Activated naive CD4-positive, alpha-beta T cell treated with anti-CD3 and anti-CD28 coated beads, Interleukin-2, amount 10 ng/mL, durations not matched to agents 7 days and 5 days (primary cell): ENCODE results near the gene MAST2.
"Not testable (repeated sequence)": the region's sequence is repeated elsewhere in the genome, so short reads cannot be mapped to it uniquely, and the experiment has no call there.

Experiments used
- CTCF ChIA-PET: fragments of 350-600 bp; sonication (Branson Sonifier 250); formaldehyde crosslinking; loops from one replicate; lab custom pipeline; 2021; ENCODE audit warnings: antibody characterized with exemption; lab: Charles Lee
- DNase-seq: peaks from one replicate; pipeline ENCODE4 v3.0.0-alpha.2; 2020
- H3K27ac Mint-ChIP-seq: one replicate; pipeline ENCODE4 v1.8.0; 2021; ENCODE audit warnings: mild to moderate bottlenecking, moderate library complexity, mixed read lengths
- H3K27me3 Mint-ChIP-seq: one replicate; pipeline ENCODE4 v1.8.0; 2021; ENCODE audit warnings: mild to moderate bottlenecking, mixed read lengths
- H3K36me3 Mint-ChIP-seq: one replicate; pipeline ENCODE4 v1.8.0; 2021; ENCODE audit warnings: mixed read lengths
- H3K4me1 Mint-ChIP-seq: one replicate; pipeline ENCODE4 v1.8.0; 2021; ENCODE audit warnings: mixed read lengths
- H3K4me3 Mint-ChIP-seq: one replicate; pipeline ENCODE4 v1.8.0; 2021; ENCODE audit warnings: mild to moderate bottlenecking, moderate library complexity, mixed read lengths
- H3K9me3 Mint-ChIP-seq: one replicate; pipeline ENCODE4 v1.8.0; 2021; ENCODE audit warnings: mixed read lengths

Gene MAST2

GRCh38 chr1:45827256-45827655 is 23.8 kb downstream of the MAST2 start:
- DNase-seq: no peak
- Mint-ChIP-seq H3K27me3 (no peaks in the 10 kb centered on the region), H3K36me3 (peaks cover 14% of the 10 kb centered on the region), H3K27ac (no peak overlapping the region), H3K9me3 (no peaks in the 10 kb centered on the region), H3K4me1 (peaks cover 2% of the 10 kb centered on the region), H3K4me3 (no peak overlapping the region)
- CTCF ChIA-PET: interaction anchor here (0.6 kb wide), 2 partner anchors 113 to 268 kb away, joined by 3 read pairs; no protein-coding TSS in a partner anchor

DNA sequence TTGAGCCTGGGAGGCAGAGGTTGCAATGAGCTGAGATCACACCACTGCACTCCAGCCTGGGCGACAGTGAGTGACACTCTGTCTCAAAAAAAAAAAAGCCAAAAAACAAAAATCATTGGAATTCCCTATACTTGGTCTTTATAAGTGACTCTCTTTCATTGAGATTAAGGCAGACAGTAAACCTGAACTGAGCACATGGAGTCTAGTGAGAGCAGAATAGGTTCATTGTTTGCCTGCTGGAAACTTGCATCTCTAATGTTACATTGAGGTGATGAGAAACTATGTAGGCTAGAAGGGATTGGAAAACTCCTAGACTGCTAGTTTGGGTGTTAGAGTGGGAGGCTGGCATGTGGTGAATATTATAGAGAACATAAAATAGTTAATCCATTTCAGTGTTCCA is 25.4 kb downstream of the MAST2 start:
- Mint-ChIP-seq H3K36me3 (peaks cover 16% of the 10 kb centered on the region), H3K4me3 (no peak overlapping the region), H3K4me1 (no peaks in the 10 kb centered on the region), H3K27me3 (no peaks in the 10 kb centered on the region), H3K27ac (no peak overlapping the region), H3K9me3 (no peaks in the 10 kb centered on the region)
- CTCF ChIA-PET: no interaction called here
- DNase-seq: no peak

GRCh38 chr1:45833361-45833760 is 29.9 kb downstream of the MAST2 start:
- peaks cover 13% of the 10 kb centered on the region for H3K36me3 Mint-ChIP-seq
- no peak for DNase-seq
- no peaks in the 10 kb centered on the region for H3K4me1 Mint-ChIP-seq
- H3K9me3 Mint-ChIP-seq: no peaks in the 10 kb centered on the region
- CTCF ChIA-PET: no interaction called here
- H3K27ac Mint-ChIP-seq: no peak overlapping the region
- no peak overlapping the region for H3K4me3 Mint-ChIP-seq
- H3K27me3 Mint-ChIP-seq: no peaks in the 10 kb centered on the region

GRCh38 chr1:45834689-45835088 is 31.3 kb downstream of the MAST2 start:
- Mint-ChIP-seq H3K4me3 (no peak overlapping the region), H3K4me1 (no peaks in the 10 kb centered on the region), H3K27me3 (no peaks in the 10 kb centered on the region), H3K27ac (no peak overlapping the region), H3K36me3 (peaks cover 14% of the 10 kb centered on the region), H3K9me3 (no peaks in the 10 kb centered on the region)
- no peak for DNase-seq
- CTCF ChIA-PET: no interaction called here

GRCh38 chr1:45836451-45836850 is 33.0 kb downstream of the MAST2 start:
- Mint-ChIP-seq H3K36me3 (peaks cover 11% of the 10 kb centered on the region), H3K9me3 (no peaks in the 10 kb centered on the region), H3K27ac (no peak overlapping the region), H3K4me3 (no peak overlapping the region), H3K4me1 (no peaks in the 10 kb centered on the region), H3K27me3 (no peaks in the 10 kb centered on the region)
- CTCF ChIA-PET: no interaction called here
- no peak for DNase-seq

GRCh38 chr1:45836861-45837260 is 33.4 kb downstream of the MAST2 start:
- peaks cover 10% of the 10 kb centered on the region for H3K36me3 Mint-ChIP-seq
- CTCF ChIA-PET, DNase-seq, H3K4me1 Mint-ChIP-seq, H3K27me3 Mint-ChIP-seq, H3K4me3 Mint-ChIP-seq, H3K27ac Mint-ChIP-seq, H3K9me3 Mint-ChIP-seq: not testable (repeated sequence)

GRCh38 chr1:45838322-45838721 is 34.9 kb downstream of the MAST2 start:
- H3K27me3 Mint-ChIP-seq, H3K27ac Mint-ChIP-seq, CTCF ChIA-PET, DNase-seq, H3K9me3 Mint-ChIP-seq, H3K4me1 Mint-ChIP-seq, H3K4me3 Mint-ChIP-seq: not testable (repeated sequence)
- H3K36me3 Mint-ChIP-seq: peaks cover 10% of the 10 kb centered on the region

- H3K9me3 Mint-ChIP-seq: no peaks in the 10 kb centered on the region
- DNase-seq: no peak
- H3K4me1 Mint-ChIP-seq: peaks cover 15% of the 10 kb centered on the region
- no peak overlapping the region for H3K27ac Mint-ChIP-seq
- CTCF ChIA-PET: no interaction called here
- H3K27me3 Mint-ChIP-seq: no peaks in the 10 kb centered on the region
- no peak overlapping the region for H3K4me3 Mint-ChIP-seq
- peaks cover 6% of the 10 kb centered on the region for H3K36me3 Mint-ChIP-seq
These were observed 37.3 kb downstream of the MAST2 start for GRCh38 chr1:45840704-45841103.

DNA sequence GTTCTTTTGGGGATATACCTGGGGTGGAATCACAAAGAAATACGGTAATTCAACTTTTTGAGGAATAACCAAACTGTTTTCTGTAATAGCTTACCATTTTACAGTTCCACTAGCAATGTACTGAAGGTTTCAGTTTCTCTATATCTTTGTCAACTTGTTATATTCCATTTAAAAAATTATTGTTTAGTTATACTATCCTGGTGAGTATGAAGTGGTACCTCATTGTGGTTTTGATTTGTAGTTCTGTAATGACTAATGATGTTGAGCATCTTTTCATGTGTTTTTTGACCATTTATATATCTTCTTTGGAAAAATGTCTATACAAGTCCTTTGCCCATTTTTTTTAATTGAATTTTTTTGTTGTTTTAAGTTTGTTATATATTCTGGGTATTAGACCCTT is 39.4 kb downstream of the MAST2 start:
- no peak for DNase-seq
- CTCF ChIA-PET: interaction anchor here (1.0 to 2.5 kb wide), 4 partner anchors 12 to 179 kb away, joined by 3 to 9 read pairs (median 4); partner anchors contain the start of gene GPBP1L1
- H3K27ac Mint-ChIP-seq: peak overlapping the region; percentile 38

DNA sequence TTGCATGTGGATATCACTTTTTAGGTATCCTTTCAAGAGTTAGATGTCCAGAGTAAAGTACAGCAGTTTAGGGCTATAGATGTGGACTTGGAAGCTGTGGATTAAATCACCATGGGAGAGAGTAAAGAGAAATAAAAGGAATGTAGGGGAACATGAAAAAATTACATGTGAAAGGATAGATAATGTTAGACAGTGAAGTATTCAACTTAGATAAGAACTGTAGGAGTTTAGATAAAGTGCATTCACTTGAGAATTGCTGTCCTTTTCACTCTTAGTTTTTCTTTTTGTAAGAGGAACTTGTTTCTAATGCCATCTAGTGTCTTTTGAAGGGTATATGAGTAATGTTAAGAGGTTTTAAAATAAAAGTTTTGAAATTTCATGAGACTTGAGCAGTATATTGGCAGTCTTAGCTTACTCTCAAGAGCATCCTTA is 40.1 kb downstream of the MAST2 start:
- CTCF ChIA-PET: interaction anchor here (0.6 to 2.5 kb wide), 5 partner anchors 11 to 491 kb away, joined by 3 to 9 read pairs (median 3); partner anchors contain the start of gene GPBP1L1
- no peak for DNase-seq
- peaks cover 4% of the 10 kb centered on the region for H3K36me3 Mint-ChIP-seq
- H3K4me3 Mint-ChIP-seq: no peak overlapping the region
- H3K9me3 Mint-ChIP-seq: no peaks in the 10 kb centered on the region
- peak overlapping the region; percentile 38 for H3K27ac Mint-ChIP-seq
- no peaks in the 10 kb centered on the region for H3K27me3 Mint-ChIP-seq
- H3K4me1 Mint-ChIP-seq: peaks cover 15% of the 10 kb centered on the region

More for the DNA sequence above, 39.4 kb downstream of the MAST2 start:
- H3K4me3 Mint-ChIP-seq: no peak overlapping the region
- no peaks in the 10 kb centered on the region for H3K27me3 Mint-ChIP-seq
- H3K9me3 Mint-ChIP-seq: no peaks in the 10 kb centered on the region
- peaks cover 3% of the 10 kb centered on the region for H3K36me3 Mint-ChIP-seq
- H3K4me1 Mint-ChIP-seq: peaks cover 15% of the 10 kb centered on the region

DNA sequence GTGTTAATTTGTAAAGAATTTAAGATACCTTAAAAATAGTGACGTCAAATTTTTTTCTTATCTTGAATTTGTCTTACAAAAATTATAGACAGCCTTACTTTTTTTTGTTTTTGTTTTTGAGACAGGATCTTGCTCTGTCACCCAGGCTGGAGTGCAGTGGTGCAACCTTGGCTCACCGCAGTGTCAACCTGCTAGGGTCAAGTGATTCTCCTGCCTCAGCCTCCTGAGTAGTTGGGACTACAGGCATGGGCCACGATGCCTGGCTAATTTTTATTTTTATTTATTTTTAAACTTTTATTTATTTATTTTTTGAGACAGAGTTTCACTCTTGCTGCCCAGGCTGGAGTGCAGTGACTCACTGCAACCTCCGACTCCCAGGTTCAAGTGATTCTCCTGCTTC is 40.6 kb downstream of the MAST2 start:
- CTCF ChIA-PET: interaction anchor here (0.6 to 2.5 kb wide), 3 partner anchors 20 to 492 kb away, joined by 3 to 9 read pairs (median 3); partner anchors contain the start of gene GPBP1L1

GRCh38 chr1:45846931-45847330 is 43.5 kb downstream of the MAST2 start:
- Mint-ChIP-seq H3K4me3 (no peak overlapping the region), H3K27ac (no peak overlapping the region), H3K4me1 (peaks cover 15% of the 10 kb centered on the region), H3K27me3 (no peaks in the 10 kb centered on the region), H3K36me3 (peaks cover 14% of the 10 kb centered on the region), H3K9me3 (peaks cover 17% of the 10 kb centered on the region)
- DNase-seq: no peak
- CTCF ChIA-PET: no interaction called here

More for the DNA sequence above, 40.6 kb downstream of the MAST2 start:
- not testable (repeated sequence) for H3K9me3 Mint-ChIP-seq, H3K27me3 Mint-ChIP-seq, H3K27ac Mint-ChIP-seq, H3K4me3 Mint-ChIP-seq, H3K36me3 Mint-ChIP-seq, DNase-seq
- peaks cover 15% of the 10 kb centered on the region for H3K4me1 Mint-ChIP-seq

- H3K36me3 Mint-ChIP-seq: peaks cover 14% of the 10 kb centered on the region
- H3K27ac Mint-ChIP-seq: no peak overlapping the region
- CTCF ChIA-PET: no interaction called here
- peaks cover 17% of the 10 kb centered on the region for H3K9me3 Mint-ChIP-seq
- H3K4me3 Mint-ChIP-seq: no peak overlapping the region
- H3K27me3 Mint-ChIP-seq: no peaks in the 10 kb centered on the region
- no peak for DNase-seq
- H3K4me1 Mint-ChIP-seq: peaks cover 7% of the 10 kb centered on the region
These were observed 44.7 kb downstream of the MAST2 start for GRCh38 chr1:45848097-45848496.

DNA sequence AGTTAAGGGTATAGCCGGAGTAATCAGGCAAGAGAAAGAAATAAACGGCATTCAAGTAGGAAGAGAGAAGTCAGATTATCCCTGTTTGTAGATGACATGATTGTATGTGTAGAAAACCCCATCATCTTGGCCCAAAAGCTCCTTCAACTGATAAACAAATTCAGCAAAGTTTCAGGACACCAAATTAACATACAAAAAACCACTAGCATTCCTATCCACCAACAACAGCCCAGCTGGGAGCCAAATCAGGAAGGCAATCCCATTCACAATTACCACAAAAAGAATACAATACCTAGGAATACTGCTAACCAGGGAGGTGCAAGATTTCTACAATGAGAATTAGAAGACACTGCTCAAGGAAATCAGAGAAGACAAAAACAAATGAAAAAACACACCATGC is 45.3 kb downstream of the MAST2 start:
- H3K4me3 Mint-ChIP-seq: no peak overlapping the region
- H3K27ac Mint-ChIP-seq: no peak overlapping the region
- peaks cover 14% of the 10 kb centered on the region for H3K36me3 Mint-ChIP-seq
- H3K9me3 Mint-ChIP-seq: peaks cover 17% of the 10 kb centered on the region
- H3K27me3 Mint-ChIP-seq: no peaks in the 10 kb centered on the region
- DNase-seq: no peak
- CTCF ChIA-PET: no interaction called here
- peaks cover 1% of the 10 kb centered on the region for H3K4me1 Mint-ChIP-seq

GRCh38 chr1:45850017-45850416 is 46.6 kb downstream of the MAST2 start:
- Mint-ChIP-seq H3K4me3 (no peak overlapping the region), H3K27me3 (no peaks in the 10 kb centered on the region), H3K9me3 (peaks cover 17% of the 10 kb centered on the region), H3K27ac (no peak overlapping the region), H3K4me1 (no peaks in the 10 kb centered on the region), H3K36me3 (peaks cover 14% of the 10 kb centered on the region)
- no peak for DNase-seq
- CTCF ChIA-PET: no interaction called here
